ENCODE data around the gene C1QTNF12. TPM values are rescaled to one million over a fixed set of nuclear protein-coding genes. Genes with fewer than 3 reads are reported as not detected.
A peak's percentile ranks its signal among the peaks of the same experiment; 100 is the strongest.

Gene C1QTNF12
- total RNA-seq, 2 experiments from 2014 or later = 1.8 to 6.1 TPM

DNA sequence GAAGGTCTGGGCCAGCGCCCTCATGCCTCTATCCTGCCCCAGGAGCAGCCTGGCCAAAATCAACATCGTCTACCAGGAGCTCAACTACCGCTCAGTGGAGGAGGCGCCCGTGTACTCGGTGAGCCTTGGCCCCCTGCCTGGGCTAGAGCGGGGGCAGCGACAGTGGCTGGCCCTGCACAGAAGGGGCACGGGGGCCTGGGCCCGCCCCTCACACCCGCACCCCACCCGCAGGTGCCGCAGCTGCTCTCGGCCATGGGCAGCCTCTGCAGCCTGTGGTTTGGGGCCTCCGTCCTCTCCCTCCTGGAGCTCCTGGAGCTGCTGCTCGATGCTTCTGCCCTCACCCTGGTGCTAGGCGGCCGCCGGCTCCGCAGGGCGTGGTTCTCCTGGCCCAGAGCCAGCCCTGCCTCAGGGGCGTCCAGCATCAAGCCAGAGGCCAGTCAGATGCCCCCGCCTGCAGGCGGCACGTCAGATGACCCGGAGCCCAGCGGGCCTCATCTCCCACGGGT lies 44.6 kb upstream of the C1QTNF12 start:
- ChIA-PET CTCF (ENCODE audit: unreplicated experiment) (interaction anchor here (0.5 to 1.1 kb wide), 3 partner anchors 9 to 615 kb away, joined by 3 to 5 read pairs (median 3); no protein-coding TSS in a partner anchor), POLR2A (no interaction called here)
- TF ChIP-seq EZH2phosphoT487 (IDR thresholded peaks at IDR 0.05; ENCODE audit: borderline replicate concordance, low read depth, low read length) = no peak
- no peak for TF ChIP-seq CTCF (conservative IDR thresholded peaks at IDR 0.05; ENCODE audit: low read length)
- Histone ChIP-seq H3K4me1 (ENCODE audit: insufficient read depth, low read length, poor library complexity, severe bottlenecking) (no peaks in the 10 kb centered on the region), H3K27ac (ENCODE audit: low read depth, low read length, poor library complexity, severe bottlenecking) (no peak overlapping the region), H3K9me2 (ENCODE audit: insufficient read depth, low read length) (no peaks in the 10 kb centered on the region), H3K36me3 (ENCODE audit: insufficient read depth, low read length) (no peaks in the 10 kb centered on the region), H3K9me3 (ENCODE audit: low read length) (no peaks in the 10 kb centered on the region), H3K79me2 (ENCODE audit: insufficient read depth, low read depth, low read length) (no peaks in the 10 kb centered on the region), H3K4me2 (ENCODE audit: low read length) (no peak overlapping the region), H3K4me3 (ENCODE audit: low read depth, low read length, poor library complexity, severe bottlenecking) (no peak overlapping the region), H2AFZ (ENCODE audit: low read length) (no peak overlapping the region), H4K20me1 (ENCODE audit: insufficient read depth, low read length) (no peaks in the 10 kb centered on the region)
- intact Hi-C loops (cut with micrococcal nuclease; ENCODE audit: unreplicated experiment) = loop anchor here (2.0 kb wide), 1 partner anchor 258 kb away; no protein-coding TSS in a partner anchor
- BruUV-seq (replicated peaks) = no TSS peak
- DNase-seq (ENCODE audit: low spot score) = no peak

- intact Hi-C loops (cut with micrococcal nuclease; ENCODE audit: unreplicated experiment) = loop anchor here (2.0 kb wide), 1 partner anchor 257 kb away; no protein-coding TSS in a partner anchor
- H4K20me1 ChIP-seq (ENCODE audit: insufficient read depth, low read length) = no peaks in the 10 kb centered on the region
- no peak for TF ChIP-seq EZH2phosphoT487 (IDR thresholded peaks at IDR 0.05; ENCODE audit: borderline replicate concordance, low read depth, low read length)
- TF ChIP-seq CTCF (conservative IDR thresholded peaks at IDR 0.05; ENCODE audit: low read length) = peak; percentile 43; the same call in 1 of the 2 replicates
- no peak overlapping the region for H3K27ac ChIP-seq (ENCODE audit: low read depth, low read length, poor library complexity, severe bottlenecking)
- BruUV-seq (replicated peaks) = no TSS peak
- POLR2A ChIA-PET = no interaction called here
- CTCF ChIA-PET (ENCODE audit: unreplicated experiment) = no interaction called here
- no peaks in the 10 kb centered on the region for H3K4me1 ChIP-seq (ENCODE audit: insufficient read depth, low read length, poor library complexity, severe bottlenecking)
- no peak overlapping the region for H3K4me2 ChIP-seq (ENCODE audit: low read length)
- H3K36me3 ChIP-seq (ENCODE audit: insufficient read depth, low read length) = no peaks in the 10 kb centered on the region
- H3K4me3 ChIP-seq (ENCODE audit: low read depth, low read length, poor library complexity, severe bottlenecking) = no peak overlapping the region
- H3K9me2 ChIP-seq (ENCODE audit: insufficient read depth, low read length) = no peaks in the 10 kb centered on the region
- H3K79me2 ChIP-seq (ENCODE audit: insufficient read depth, low read depth, low read length) = no peaks in the 10 kb centered on the region
- H2AFZ ChIP-seq (ENCODE audit: low read length) = no peak overlapping the region
- peak; percentile 44 for DNase-seq (ENCODE audit: low spot score)
- no peaks in the 10 kb centered on the region for H3K9me3 ChIP-seq (ENCODE audit: low read length)
Observed at GRCh38 chr1:1290238-1290731, 43.8 kb upstream of the C1QTNF12 start.

- ChIA-PET POLR2A (no interaction called here), CTCF (ENCODE audit: unreplicated experiment) (no interaction called here)
- TF ChIP-seq EZH2phosphoT487 (IDR thresholded peaks at IDR 0.05; ENCODE audit: borderline replicate concordance, low read depth, low read length) (no peak), CTCF (conservative IDR thresholded peaks at IDR 0.05; ENCODE audit: low read length) (no peak)
- no peak overlapping the region for H3K4me2 ChIP-seq (ENCODE audit: low read length)
- no peaks in the 10 kb centered on the region for H4K20me1 ChIP-seq (ENCODE audit: insufficient read depth, low read length)
- H3K4me3 ChIP-seq (ENCODE audit: low read depth, low read length, poor library complexity, severe bottlenecking) = no peak overlapping the region
- DNase-seq (ENCODE audit: low spot score) = no peak
- no peak overlapping the region for H2AFZ ChIP-seq (ENCODE audit: low read length)
- H3K4me1 ChIP-seq (ENCODE audit: insufficient read depth, low read length, poor library complexity, severe bottlenecking) = no peaks in the 10 kb centered on the region
- H3K79me2 ChIP-seq (ENCODE audit: insufficient read depth, low read depth, low read length) = no peaks in the 10 kb centered on the region
- intact Hi-C loops (cut with micrococcal nuclease; ENCODE audit: unreplicated experiment) = no loop called here
- no peaks in the 10 kb centered on the region for H3K9me2 ChIP-seq (ENCODE audit: insufficient read depth, low read length)
- H3K36me3 ChIP-seq (ENCODE audit: insufficient read depth, low read length) = no peaks in the 10 kb centered on the region
- no TSS peak for BruUV-seq (replicated peaks)
- no peak overlapping the region for H3K27ac ChIP-seq (ENCODE audit: low read depth, low read length, poor library complexity, severe bottlenecking)
- no peaks in the 10 kb centered on the region for H3K9me3 ChIP-seq (ENCODE audit: low read length)
Observed at GRCh38 chr1:1287288-1288110, 41.0 kb upstream of the C1QTNF12 start.

Measured in OCI-LY7 (cell line).